Pancreas (tissue), 10 donors: ENCODE measurements around the gene GALNT16. TPM values are rescaled to one million over a fixed set of nuclear protein-coding genes. Genes with fewer than 3 reads are reported as not detected.
"Not testable (repeated sequence)": the region's sequence is repeated elsewhere in the genome, so short reads cannot be mapped to it uniquely, and the experiment has no call there.

Experiments used
- ATAC-seq, 4 donors: fragments of 200-7000 bp; cut with Tn5 transposase; one replicate each; pipeline versions ENCODE4 v1.8.0 to v1.9.1; 2020; ENCODE audit warnings: mild to moderate bottlenecking in 4 of 4, moderate library complexity in 4 of 4
- DNase-seq, 6 donors: peaks; one replicate each; pipeline ENCODE4 v3.0.0-alpha.2; 2020
- FAIRE-seq: peaks from 2 replicates; lab custom pipeline; 2012; peaks lifted over from hg19 to GRCh38; lab: Jason Lieb, UNC
- H3K27ac ChIP-seq, 4 donors: fragments of 200-600 bp; sonication (generic); 1 replicate in 3 of 4; 2 replicates in 1 of 4; pipeline versions ENCODE4 v1.5.0 to v1.8.0; 2020
- H3K27me3 ChIP-seq, 4 donors: fragments of 200-600 bp; one replicate each; pipeline ENCODE4 v1.8.0; 2021
- H3K36me3 ChIP-seq, 3 donors: fragments of 200-600 bp; sonication (generic) in 1 of 3; one replicate each; pipeline versions ENCODE4 v1.5.0 to v1.8.0; 2020 to 2021
- H3K4me1 ChIP-seq, 3 donors: fragments of 200-600 bp; one replicate each; pipeline ENCODE4 v1.8.0; 2021
- H3K4me3 ChIP-seq, 4 donors: fragments of 200-600 bp; sonication (generic) in 2 of 4; one replicate each; pipeline versions ENCODE4 v1.5.0 to v1.8.0; 2020 to 2021
- H3K9me3 ChIP-seq, 4 donors: fragments of 200-600 bp; one replicate each; pipeline ENCODE4 v1.8.0; 2021
- WGBS, 2 donors: extraction: QIAGEN DNeasy Blood & Tissue Kit; methylation state at CpG; one replicate each; pipeline ENCODE4 v1.1.7; 2013; 5-methylcytosine and 5-hydroxymethylcytosine counted together
- intact Hi-C, 3 donors: fragments of 100-400 bp; cut with DNase I; formaldehyde crosslinking; loops; one replicate each; pipeline versions ENCODE4 v1.11.1 to v1.14.2; 2022
- polyA plus RNA-seq, 2 donors: library from polyadenylated mRNA; stranded (reverse); fragments of 200-250 nt; gene quantifications; one replicate each; pipeline ENCODE4 v1.2.3, GENCODE V29; 2013
- total RNA-seq, 6 donors: library from RNA; stranded (reverse); fragmentation: NEBNext Ultra II Directional in 4 of 6; extraction: Animal tissue kit (Norgen Biotek cat#: 25700) in 4 of 6; gene quantifications; one replicate each; pipeline versions ENCODE4 v1.2.1 to v1.2.4, GENCODE V29; 2021 to 2023
- TF ChIP-seq, protein P1 (sequence below), 4 donors: fragments of 200-600 bp; sonication (generic) in 3 of 4; IDR thresholded peaks; one replicate each; pipeline versions ENCODE4 v1.5.0 to v1.8.0; 2021; ENCODE audit warnings: antibody characterized with exemption in 4 of 4
- donor health status: healthy with polysubstance abuse.
- donor health status: DM: no; HTN: no; CAD: no; lungs with moderate emphysema.
- donor health status: DM: no; HTN: no; CAD: no.
- donor health status: control.
- donor health status: control.
- donor health status: Bipolar disorder and iron deficiency.
- donor health status: DM: yes; HTN: yes; CAD: no.
- donor health status: DM: no; HTN: no; CAD: no.
- donor health status: DM: no; HTN: no; CAD: no.
- donor health status: DM: yes; HTN: yes; CAD: no.

Gene GALNT16
- total and polyA plus RNA-seq, 8 donors: 0.93 to 3.2 (median 1.9) TPM

DNA sequence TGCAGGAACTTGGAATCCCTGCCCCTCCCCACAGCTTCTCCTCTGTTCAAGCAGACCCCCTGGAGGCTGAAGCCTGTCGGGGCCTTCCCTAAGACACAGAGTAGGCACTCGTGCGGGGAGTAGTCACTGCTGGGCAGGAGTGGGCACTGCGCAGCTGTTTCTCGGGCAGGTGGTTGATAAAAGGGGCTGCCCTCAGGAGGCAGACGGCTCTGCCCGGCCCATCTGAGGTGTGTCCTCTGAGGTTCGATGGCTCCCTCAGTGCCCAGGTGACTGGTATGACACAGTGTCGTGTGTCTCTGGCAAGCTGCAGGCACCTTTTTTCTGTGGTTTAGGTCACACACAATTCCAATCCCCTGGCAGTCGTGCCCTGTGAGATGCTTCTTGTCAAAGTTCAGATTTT, 10.1 kb downstream of the GALNT16 start:
- ATAC-seq (no peak), FAIRE-seq (no peak), DNase-seq (no peak)
- Histone ChIP-seq H3K27ac (no peak overlapping the region), H3K36me3 (no peaks in the 10 kb centered on the region), H3K4me3 (no peak overlapping the region), H3K27me3 (no peaks in the 10 kb centered on the region), H3K4me1 (no peaks in the 10 kb centered on the region), H3K9me3 (no peaks in the 10 kb centered on the region)
- intact Hi-C loops: no loop called here
- TF ChIP-seq, protein P1, sequence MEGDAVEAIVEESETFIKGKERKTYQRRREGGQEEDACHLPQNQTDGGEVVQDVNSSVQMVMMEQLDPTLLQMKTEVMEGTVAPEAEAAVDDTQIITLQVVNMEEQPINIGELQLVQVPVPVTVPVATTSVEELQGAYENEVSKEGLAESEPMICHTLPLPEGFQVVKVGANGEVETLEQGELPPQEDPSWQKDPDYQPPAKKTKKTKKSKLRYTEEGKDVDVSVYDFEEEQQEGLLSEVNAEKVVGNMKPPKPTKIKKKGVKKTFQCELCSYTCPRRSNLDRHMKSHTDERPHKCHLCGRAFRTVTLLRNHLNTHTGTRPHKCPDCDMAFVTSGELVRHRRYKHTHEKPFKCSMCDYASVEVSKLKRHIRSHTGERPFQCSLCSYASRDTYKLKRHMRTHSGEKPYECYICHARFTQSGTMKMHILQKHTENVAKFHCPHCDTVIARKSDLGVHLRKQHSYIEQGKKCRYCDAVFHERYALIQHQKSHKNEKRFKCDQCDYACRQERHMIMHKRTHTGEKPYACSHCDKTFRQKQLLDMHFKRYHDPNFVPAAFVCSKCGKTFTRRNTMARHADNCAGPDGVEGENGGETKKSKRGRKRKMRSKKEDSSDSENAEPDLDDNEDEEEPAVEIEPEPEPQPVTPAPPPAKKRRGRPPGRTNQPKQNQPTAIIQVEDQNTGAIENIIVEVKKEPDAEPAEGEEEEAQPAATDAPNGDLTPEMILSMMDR (IDR thresholded peaks at IDR 0.05): no peak
- WGBS, 2 donors: 79 to 83% methylated on average over 10 of the region's 10 CpGs

DNA sequence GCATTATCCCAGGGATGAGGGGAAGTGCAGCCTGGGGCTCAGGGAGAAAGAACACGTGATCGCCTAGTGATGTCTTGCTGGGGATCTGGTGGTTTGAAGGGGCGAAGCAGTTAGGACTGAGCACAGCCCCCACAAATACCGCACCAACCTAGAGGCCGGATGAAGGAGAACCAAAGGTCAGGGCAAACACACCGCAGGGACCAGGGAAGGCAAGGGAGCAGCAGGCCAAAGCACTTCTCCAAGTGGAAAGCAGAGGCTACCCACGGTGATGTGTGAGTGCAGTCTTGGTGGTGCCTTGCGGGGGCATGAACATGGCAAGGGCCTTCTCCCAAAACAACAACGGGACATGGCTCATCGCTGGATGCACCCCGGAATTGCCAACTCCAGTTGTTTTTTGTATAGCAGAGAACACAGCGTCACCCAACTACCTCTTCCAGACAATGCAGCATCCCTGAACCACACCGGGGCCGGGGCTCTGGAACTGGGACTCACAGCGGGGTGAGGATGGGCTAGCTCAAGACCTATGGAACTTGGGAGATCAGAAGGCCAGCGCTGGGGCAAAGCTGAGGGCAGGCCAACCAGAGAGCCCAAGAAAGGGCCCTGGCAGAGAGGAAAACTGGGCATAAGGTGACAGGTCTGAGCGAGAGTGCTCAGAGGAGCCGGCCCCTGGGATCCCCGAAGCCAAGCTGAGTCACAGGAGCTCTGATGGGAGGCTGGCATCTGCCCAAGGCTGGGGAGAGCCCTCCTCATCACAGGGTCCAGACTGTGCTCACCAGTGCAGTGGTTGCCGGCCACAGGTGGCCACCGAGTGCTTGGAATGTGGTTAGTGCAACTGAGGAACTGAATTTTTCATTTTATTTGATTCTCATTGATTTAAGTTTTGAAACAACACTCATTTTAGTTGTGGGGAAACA, 11.1 kb downstream of the GALNT16 start:
- 84% methylated on average over 21 of the region's 21 CpGs for WGBS, 2 donors
- Histone ChIP-seq H3K36me3 (no peaks in the 10 kb centered on the region), H3K9me3 (no peaks in the 10 kb centered on the region), H3K4me1 (no peaks in the 10 kb centered on the region), H3K27ac (no peak overlapping the region), H3K27me3 (no peaks in the 10 kb centered on the region), H3K4me3 (no peak overlapping the region)
- ATAC-seq: no peak
- DNase-seq: no peak
- TF ChIP-seq, protein P1 (IDR thresholded peaks at IDR 0.05): no peak
- no peak for FAIRE-seq
- intact Hi-C loops: no loop called here

DNA sequence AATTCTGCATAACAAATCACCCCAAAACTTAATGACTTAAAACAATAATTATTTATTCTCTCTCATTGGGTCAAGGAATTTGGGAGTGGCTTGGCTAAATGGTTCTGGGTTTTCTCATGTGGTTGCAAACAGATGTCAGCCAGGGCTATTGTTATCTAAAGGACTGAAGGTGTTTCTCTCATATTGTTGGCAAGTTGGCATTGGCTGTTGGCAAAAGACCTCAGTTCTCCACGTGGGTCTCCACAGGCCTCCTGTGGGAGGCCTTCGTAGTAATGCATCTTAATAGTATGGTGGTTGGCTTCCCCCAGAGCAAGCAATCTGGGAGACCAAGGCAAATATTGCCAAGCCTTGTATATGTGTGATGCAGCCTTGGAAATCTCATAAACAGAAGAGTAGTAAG, 14.4 kb downstream of the GALNT16 start:
- Histone ChIP-seq H3K9me3 (no peaks in the 10 kb centered on the region), H3K4me1 (no peaks in the 10 kb centered on the region), H3K36me3 (no peaks in the 10 kb centered on the region), H3K27ac (no peak overlapping the region), H3K27me3 (no peaks in the 10 kb centered on the region), H3K4me3 (no peak overlapping the region)
- DNase-seq (no peak), ATAC-seq (no peak), FAIRE-seq (no peak)
- TF ChIP-seq, protein P1 (IDR thresholded peaks at IDR 0.05): no peak
- intact Hi-C loops: no loop called here
- WGBS, 2 donors: 52 to 64% methylated on average over 2 of the region's 2 CpGs

DNA sequence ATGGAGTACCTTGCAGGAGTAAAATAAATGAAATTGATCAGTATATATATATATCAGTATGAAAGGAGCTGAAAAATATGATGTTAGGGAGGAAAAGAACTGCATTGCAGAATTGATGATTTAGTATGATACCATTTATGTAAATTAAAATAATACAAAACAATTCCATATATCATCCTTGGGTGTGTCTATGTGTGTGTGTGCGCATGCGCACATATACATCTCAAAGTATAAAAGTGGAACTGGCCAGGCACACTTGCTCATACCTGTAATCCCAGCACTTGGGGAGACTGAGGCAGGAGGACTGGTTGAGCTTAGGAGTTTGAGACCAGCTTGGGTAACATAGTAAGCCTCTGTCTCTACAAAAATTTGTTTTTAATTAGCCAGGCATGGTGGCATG, 15.4 kb downstream of the GALNT16 start:
- ATAC-seq: no peak
- no peak overlapping the region for H3K27ac ChIP-seq
- no peaks in the 10 kb centered on the region for H3K36me3 ChIP-seq
- no peak for DNase-seq
- no peaks in the 10 kb centered on the region for H3K27me3 ChIP-seq
- no peak for FAIRE-seq
- H3K4me3 ChIP-seq: no peak overlapping the region
- intact Hi-C loops: no loop called here
- 98 to 99% methylated on average over 2 of the region's 2 CpGs for WGBS, 2 donors
- TF ChIP-seq, protein P1 (IDR thresholded peaks at IDR 0.05): no peak
- no peaks in the 10 kb centered on the region for H3K4me1 ChIP-seq
- no peaks in the 10 kb centered on the region for H3K9me3 ChIP-seq

DNA sequence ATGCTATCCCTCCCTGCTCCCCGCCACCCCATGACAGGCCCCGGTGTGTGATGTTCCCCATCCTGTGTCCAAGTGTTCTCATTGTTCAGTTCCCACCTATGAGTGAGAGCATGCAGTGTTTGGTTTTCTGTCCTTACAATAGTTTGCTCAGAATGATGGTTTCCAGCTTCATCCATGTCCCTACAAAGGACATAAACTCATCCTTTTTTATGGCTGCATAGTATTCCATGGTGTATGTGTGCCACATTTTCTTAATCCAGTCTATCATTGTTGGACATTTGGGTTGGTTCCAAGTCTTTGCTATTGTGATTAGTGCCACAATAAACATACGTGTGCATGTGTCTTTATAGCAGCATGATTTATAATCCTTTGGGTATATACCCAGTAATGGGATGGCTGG, 17.4 kb downstream of the GALNT16 start:
- H3K4me1 ChIP-seq, H3K27me3 ChIP-seq, ATAC-seq, H3K36me3 ChIP-seq, DNase-seq, H3K27ac ChIP-seq, H3K4me3 ChIP-seq, FAIRE-seq, intact Hi-C loops, H3K9me3 ChIP-seq: not testable (repeated sequence)
- WGBS, 2 donors: 96 to 99% methylated on average over 2 to 3 of the region's 3 CpGs
